NB4 (cell line): Measurements from ENCODE around the gene TSGA10.
"Not testable (repeated sequence)": the region's sequence is repeated elsewhere in the genome, so short reads cannot be mapped to it uniquely, and the experiment has no call there.

ENCODE experiments used
- DNase-seq: peaks from one replicate; pipeline ENCODE4 v3.0.0; 2010; ENCODE audit warnings: low read depth
- H3K4me3 ChIP-seq: one replicate; pipeline ENCODE4 v1.5.1; 2011; ENCODE audit warnings: mild to moderate bottlenecking, low read depth, low read length, moderate library complexity
- MYC ChIP-seq: IDR thresholded peaks from 2 replicates; pipeline ENCODE4 v1.6.1; 2011; ENCODE audit warnings: low read depth, low read length
- POLR2A ChIP-seq: IDR thresholded peaks from 2 replicates; pipeline ENCODE4 v1.6.1; 2011; ENCODE audit warnings: mild to moderate bottlenecking; ENCODE audit not compliant: insufficient read length; ENCODE audit errors: extremely low read depth
- TF ChIP-seq, protein P1 (sequence below): IDR thresholded peaks from 2 replicates; pipeline ENCODE4 v1.6.1; 2011; ENCODE audit warnings: low read depth, low read length
- TF ChIP-seq, protein P2 (sequence below): IDR thresholded peaks from one replicate; pipeline ENCODE4 v1.5.1; 2012; ENCODE audit warnings: low read depth, low read length

TSGA10 gene

DNA sequence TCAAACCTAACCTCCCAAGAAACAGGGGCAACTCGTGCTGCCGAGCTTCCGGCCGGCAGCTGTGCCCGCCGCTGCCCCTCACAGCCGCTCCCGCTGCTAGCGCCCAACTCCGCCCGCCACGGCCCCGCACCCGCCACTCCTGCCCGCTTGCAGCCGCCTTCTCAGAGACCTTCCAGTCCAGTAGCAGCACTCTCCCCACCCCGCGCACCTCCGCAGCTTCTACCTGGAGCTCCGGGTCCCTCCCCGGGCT, 14.0 kb downstream of the TSGA10 start:
- DNase-seq, result no peak
- TF ChIP-seq, protein P1, sequence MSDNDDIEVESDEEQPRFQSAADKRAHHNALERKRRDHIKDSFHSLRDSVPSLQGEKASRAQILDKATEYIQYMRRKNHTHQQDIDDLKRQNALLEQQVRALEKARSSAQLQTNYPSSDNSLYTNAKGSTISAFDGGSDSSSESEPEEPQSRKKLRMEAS, result peak; percentile 22; the same call in 1 of the 2 replicates
- TF ChIP-seq POLR2A, result no peak
- no peak for TF ChIP-seq MYC
- TF ChIP-seq, protein P2, sequence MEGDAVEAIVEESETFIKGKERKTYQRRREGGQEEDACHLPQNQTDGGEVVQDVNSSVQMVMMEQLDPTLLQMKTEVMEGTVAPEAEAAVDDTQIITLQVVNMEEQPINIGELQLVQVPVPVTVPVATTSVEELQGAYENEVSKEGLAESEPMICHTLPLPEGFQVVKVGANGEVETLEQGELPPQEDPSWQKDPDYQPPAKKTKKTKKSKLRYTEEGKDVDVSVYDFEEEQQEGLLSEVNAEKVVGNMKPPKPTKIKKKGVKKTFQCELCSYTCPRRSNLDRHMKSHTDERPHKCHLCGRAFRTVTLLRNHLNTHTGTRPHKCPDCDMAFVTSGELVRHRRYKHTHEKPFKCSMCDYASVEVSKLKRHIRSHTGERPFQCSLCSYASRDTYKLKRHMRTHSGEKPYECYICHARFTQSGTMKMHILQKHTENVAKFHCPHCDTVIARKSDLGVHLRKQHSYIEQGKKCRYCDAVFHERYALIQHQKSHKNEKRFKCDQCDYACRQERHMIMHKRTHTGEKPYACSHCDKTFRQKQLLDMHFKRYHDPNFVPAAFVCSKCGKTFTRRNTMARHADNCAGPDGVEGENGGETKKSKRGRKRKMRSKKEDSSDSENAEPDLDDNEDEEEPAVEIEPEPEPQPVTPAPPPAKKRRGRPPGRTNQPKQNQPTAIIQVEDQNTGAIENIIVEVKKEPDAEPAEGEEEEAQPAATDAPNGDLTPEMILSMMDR, result no peak

DNA sequence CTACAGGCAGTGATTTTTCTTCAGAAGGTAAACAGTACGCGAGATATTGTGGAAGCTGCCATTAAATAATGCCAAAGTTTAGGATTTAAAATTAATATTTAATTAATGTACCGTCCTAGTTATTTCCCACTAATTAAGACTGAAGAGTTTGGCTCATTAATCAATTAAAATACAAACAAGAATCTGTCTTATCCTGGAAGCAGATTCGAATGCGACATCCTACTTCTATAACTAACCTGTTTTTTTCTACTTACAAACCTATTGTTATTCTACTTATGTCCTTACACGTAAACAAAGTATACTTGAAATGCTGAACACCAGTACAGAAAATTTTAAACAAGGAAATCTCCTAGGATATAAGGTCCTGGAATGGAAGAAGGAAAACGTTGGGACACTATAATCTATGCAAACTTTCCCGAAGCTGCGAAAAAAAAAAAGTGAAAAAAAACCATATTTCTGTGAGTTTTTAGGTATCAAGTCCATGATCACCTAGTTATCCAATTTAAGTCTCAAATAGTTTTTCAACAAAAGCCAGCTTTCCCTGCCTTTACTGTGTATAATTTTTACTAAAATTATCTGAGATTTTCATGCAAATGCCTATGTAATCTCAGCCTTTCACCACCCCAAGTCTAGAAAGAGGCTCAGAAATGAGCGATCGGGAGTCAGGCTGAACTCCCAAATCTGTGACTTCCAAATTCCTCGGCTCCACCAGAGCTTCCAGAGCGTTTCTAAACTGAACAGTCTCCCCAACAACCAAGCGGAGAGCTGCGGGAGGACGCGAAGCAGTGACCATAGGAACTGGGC, 14.5 kb downstream of the TSGA10 start:
- no peak for DNase-seq
- TF ChIP-seq, protein P2, result no peak
- TF ChIP-seq, protein P1, result no peak
- peak overlapping the region; percentile 80 for H3K4me3 ChIP-seq

More for the DNA sequence above, 14.0 kb downstream of the TSGA10 start:
- peak overlapping the region; percentile 80 for H3K4me3 ChIP-seq

DNA sequence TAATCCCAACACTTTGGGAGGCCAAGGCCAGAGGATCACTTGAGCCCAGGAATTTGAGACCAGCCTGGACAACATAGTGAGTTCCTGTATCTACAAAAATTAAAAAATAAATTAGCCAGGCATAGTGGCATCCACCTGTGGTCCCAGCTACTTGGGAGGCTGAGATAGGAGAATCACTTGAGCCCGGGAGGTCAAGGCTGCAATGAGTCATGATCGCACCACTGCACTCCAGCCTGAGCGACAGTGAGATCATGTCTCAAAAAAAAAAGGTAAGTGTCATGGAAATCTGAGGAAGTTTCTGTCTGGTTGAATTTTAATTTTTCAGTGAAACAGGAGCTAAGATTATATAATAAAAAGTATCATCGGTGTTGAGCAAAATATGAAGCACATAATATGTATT, 15.7 kb downstream of the TSGA10 start:
- H3K4me3 ChIP-seq, result no peak overlapping the region
- TF ChIP-seq, protein P2, result no peak
- TF ChIP-seq, protein P1, result no peak
- DNase-seq, result no peak

DNA sequence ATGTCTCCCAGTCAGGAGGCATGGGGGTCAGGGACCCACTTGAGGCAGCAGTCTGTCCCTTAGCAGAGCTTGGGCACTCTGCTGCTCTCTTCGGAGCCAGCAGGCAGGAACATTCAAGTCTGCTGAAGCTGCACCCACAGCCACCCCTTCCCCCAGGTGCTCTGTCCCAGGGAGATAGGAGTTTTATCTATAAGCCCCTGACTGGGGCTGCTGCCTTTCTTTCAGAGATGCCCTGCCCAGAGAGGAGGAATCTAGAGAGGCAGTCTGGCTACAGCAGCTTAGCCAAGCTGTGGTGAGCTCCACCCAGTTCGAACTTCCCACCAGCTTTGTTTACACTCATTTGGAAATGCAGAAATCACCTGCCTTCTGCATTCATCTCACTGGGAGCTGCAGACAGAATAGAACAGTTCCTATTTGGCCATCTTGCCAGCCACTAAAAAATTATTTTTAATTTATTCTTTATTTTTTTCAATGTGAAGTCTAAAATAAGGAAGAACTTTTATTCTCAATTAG, 19.6 kb downstream of the TSGA10 start:
- H3K4me3 ChIP-seq, DNase-seq: not testable (repeated sequence)

DNA sequence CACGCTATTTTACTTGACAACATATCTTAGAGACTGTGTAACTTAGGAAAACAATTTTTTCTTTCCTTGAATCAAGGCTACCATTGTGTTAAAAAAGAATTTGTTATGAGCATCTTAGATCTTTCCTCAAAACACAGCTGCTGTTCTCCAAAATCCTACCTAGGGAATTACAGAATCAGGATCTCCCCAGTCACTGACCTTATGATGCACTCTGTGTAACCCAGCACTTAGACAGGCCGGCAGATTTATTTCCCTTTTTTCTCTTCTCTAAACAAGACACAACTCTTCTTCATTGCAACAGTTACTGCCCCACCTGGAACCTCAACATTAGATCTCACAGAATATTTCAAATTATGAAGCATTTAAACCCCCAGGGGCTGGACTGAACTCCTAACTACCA, 26.8 kb downstream of the TSGA10 start:
- no peak overlapping the region for H3K4me3 ChIP-seq
- DNase-seq, result no peak
- TF ChIP-seq MYC, result no peak
- no peak for TF ChIP-seq POLR2A
- TF ChIP-seq, protein P2, result no peak
- TF ChIP-seq, protein P1, result no peak

DNA sequence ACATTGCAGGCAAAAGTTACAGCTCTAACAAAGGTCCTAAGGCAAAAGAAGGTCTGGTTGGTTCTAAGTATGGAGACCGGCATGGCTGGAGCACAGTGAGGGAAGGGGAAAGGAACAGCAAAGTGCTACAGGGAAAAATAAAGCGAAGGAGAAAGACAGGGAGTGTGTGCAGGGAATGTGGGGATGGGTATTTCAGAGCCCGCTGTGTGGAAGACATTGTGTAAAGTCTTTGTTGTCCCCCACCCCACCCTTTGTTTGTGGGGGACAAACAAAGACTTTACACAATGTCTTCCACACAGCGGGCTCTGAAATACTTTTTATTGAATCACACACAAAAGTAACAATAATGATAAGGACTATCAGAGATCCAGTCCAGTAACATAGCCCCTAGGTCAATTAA, 42.1 kb downstream of the TSGA10 start:
- DNase-seq, result no peak
- no peak overlapping the region for H3K4me3 ChIP-seq
- no peak for TF ChIP-seq MYC
- no peak for TF ChIP-seq POLR2A
- TF ChIP-seq, protein P1, result no peak
- TF ChIP-seq, protein P2, result no peak
